K562 (cell line): ENCODE data around the gene ORM1. TPM values are rescaled to one million over a fixed set of nuclear protein-coding genes. Genes with fewer than 3 reads are reported as not detected.

Source experiments
- ATAC-seq: fragments of 200-7000 bp; cut with Tn5 transposase; 3 replicates; pipeline ENCODE4 v1.9.1; 2020; ENCODE audit warnings: moderate library complexity
- BruUV-seq: library from RNA; stranded (reverse); fragments of 400-500 nt; replicated peaks from 2 replicates; lab custom pipeline; 2021; lab: Mats Ljungman, UMichigan
- CTCF ChIA-PET: fragments of 300-600 bp; formaldehyde crosslinking; extraction: SDS; loops from one replicate; lab custom pipeline; 2021; ENCODE audit warnings: low intra/inter-chr PET ratio; lab: Yijun Ruan, JAX
- POLR2A ChIA-PET: fragments of 300-600, 350-650 bp; sonication (Branson Sonifier 250); formaldehyde crosslinking; extraction: SDS; loops from one replicate; lab custom pipeline; 2021; ENCODE audit warnings: antibody characterized with exemption, inconsistent platforms; lab: Yijun Ruan, JAX
- DNase-seq, 4 experiments: peaks; one replicate each; pipeline versions ENCODE4 v3.0.0 to v3.0.0-alpha.2; 2011 to 2018; ENCODE audit warnings: low spot score in 3 of 4, mixed read lengths in 3 of 4; ENCODE audit errors: extremely low read depth in 1 of 4
- FAIRE-seq: peaks from 2 replicates; lab custom pipeline; 2011; peaks lifted over from hg19 to GRCh38; lab: Jason Lieb, UNC
- H2AFZ ChIP-seq: 2 replicates; pipeline ENCODE4 v1.6.0; 2011; ENCODE audit warnings: low read depth, low read length, control low read depth, inconsistent platforms
- H3K27ac ChIP-seq: fragments of 200-600 bp; 3 replicates; pipeline ENCODE4 v1.8.0; 2011; ENCODE audit warnings: low read depth, mild to moderate bottlenecking, control low read depth, inconsistent platforms, low read length, moderate library complexity, mixed read lengths; ENCODE audit errors: extremely low read depth
- H3K27me3 ChIP-seq, 2 experiments: fragments of 300-600 bp in 1 of 2; 2 replicates in 1 of 2; 3 replicates in 1 of 2; pipeline versions ENCODE4 v1.6.0 to v1.8.0; 2011; ENCODE audit warnings: inconsistent platforms in 2 of 2, low read length in 2 of 2, mild to moderate bottlenecking in 1 of 2, mixed read lengths in 1 of 2, moderate library complexity in 1 of 2; ENCODE audit not compliant: control insufficient read depth in 2 of 2, insufficient read depth in 2 of 2
- H3K36me3 ChIP-seq: fragments of 300-600 bp; 3 replicates; pipeline ENCODE4 v1.8.0; 2011; ENCODE audit warnings: mild to moderate bottlenecking, low read length, inconsistent platforms; ENCODE audit not compliant: control insufficient read depth, insufficient read depth
- H3K4me1 ChIP-seq, 2 experiments: fragments of 200-600 bp in 1 of 2; replicated peaks in 1 of 2; 2 replicates in 1 of 2; 3 replicates in 1 of 2; pipeline versions ENCODE4 v1.5.1 to v1.8.0; 2011; ENCODE audit warnings: inconsistent platforms in 2 of 2, low read length in 2 of 2, mild to moderate bottlenecking in 1 of 2, mixed read lengths in 1 of 2, moderate library complexity in 1 of 2; ENCODE audit not compliant: control insufficient read depth in 2 of 2, insufficient read depth in 2 of 2
- H3K4me2 ChIP-seq: 2 replicates; pipeline ENCODE4 v1.6.1; 2011; ENCODE audit warnings: low read length, control low read depth, inconsistent platforms, mixed read lengths; ENCODE audit not compliant: insufficient read depth
- H3K4me3 ChIP-seq: fragments of 200-600 bp; sonication (generic), shearing (Covaris generic); 2 replicates; pipeline ENCODE4 v1.5.1; 2016; ENCODE audit warnings: control low read depth, inconsistent platforms
- H3K79me2 ChIP-seq: fragments of 200-600 bp; 3 replicates; pipeline ENCODE4 v1.8.0; 2011; ENCODE audit warnings: low read length, inconsistent platforms; ENCODE audit not compliant: control insufficient read depth, insufficient read depth
- H3K9ac ChIP-seq, 2 experiments: 2 replicates each; pipeline versions ENCODE4 v1.6.0 to v1.6.1; 2011; ENCODE audit warnings: low read depth in 2 of 2, low read length in 2 of 2, control low read depth in 1 of 2, inconsistent platforms in 1 of 2, mild to moderate bottlenecking in 1 of 2, mixed read lengths in 1 of 2; ENCODE audit not compliant: insufficient read depth in 1 of 2
- H3K9me1 ChIP-seq: one replicate; pipeline ENCODE4 v1.6.0; 2011; ENCODE audit warnings: inconsistent platforms, mild to moderate bottlenecking, low read length, moderate library complexity; ENCODE audit not compliant: control insufficient read depth, insufficient read depth
- H3K9me3 ChIP-seq: replicated peaks from 2 replicates; pipeline ENCODE4 v1.5.1; 2011; ENCODE audit warnings: low read depth, low read length, inconsistent platforms; ENCODE audit not compliant: control insufficient read depth, insufficient read depth
- H4K20me1 ChIP-seq: replicated peaks from 2 replicates; pipeline ENCODE4 v1.6.1; 2011; ENCODE audit warnings: low read length, inconsistent platforms, mixed read lengths; ENCODE audit not compliant: control insufficient read depth, insufficient read depth
- CHD2 ChIP-seq: IDR thresholded peaks from 2 replicates; pipeline ENCODE4 v1.6.1; 2011; ENCODE audit warnings: low read depth, low read length
- FOXJ3 ChIP-seq: sonication (generic); formaldehyde crosslinking; IDR thresholded peaks from 2 replicates; pipeline ENCODE4 v1.4.0; 2020; ENCODE audit warnings: mild to moderate bottlenecking, missing genetic modification reagents
- HDAC2 ChIP-seq: fragments of 450-650 bp; IDR thresholded peaks from 2 replicates; pipeline ENCODE4 v1.6.1; 2016; ENCODE audit warnings: mild to moderate bottlenecking
- ILF3 ChIP-seq: fragments of 450-650 bp; IDR thresholded peaks from 2 replicates; pipeline ENCODE4 v1.6.1; 2018; ENCODE audit warnings: antibody characterized with exemption, mild to moderate bottlenecking, moderate library complexity, borderline replicate concordance
- MAFG ChIP-seq: fragments of 450-650 bp; conservative IDR thresholded peaks from 2 replicates; pipeline ENCODE4 v1.6.1; 2016; ENCODE audit warnings: missing genetic modification characterization, missing compliant biosample characterization
- MXI1 ChIP-seq: IDR thresholded peaks from 2 replicates; pipeline ENCODE4 v1.6.1; 2011; ENCODE audit warnings: low read depth, mild to moderate bottlenecking, improper control_type of control experiment, low read length
- NCOR1 ChIP-seq: fragments of 450-650 bp; IDR thresholded peaks from 2 replicates; pipeline ENCODE4 v1.6.1; 2016; ENCODE audit warnings: mild to moderate bottlenecking, moderate library complexity
- NR1H2 ChIP-seq: sonication (generic); formaldehyde crosslinking; IDR thresholded peaks from 2 replicates; pipeline ENCODE4 v1.4.0; 2020; ENCODE audit warnings: mild to moderate bottlenecking, missing genetic modification reagents
- PRPF4 ChIP-seq: fragments of 200-400 bp; formaldehyde crosslinking; IDR thresholded peaks from one replicate; pipeline ENCODE4 v1.6.1; 2017; ENCODE audit warnings: low read length, low read depth, mild to moderate bottlenecking; ENCODE audit not compliant: insufficient read depth, poor library complexity, severe bottlenecking
- SNRNP70 ChIP-seq: fragments of 200-400 bp; formaldehyde crosslinking; optimal IDR thresholded peaks from 2 replicates; pipeline ENCODE3; 2017; ENCODE audit warnings: low read depth, low read length
- YY1 ChIP-seq, 3 experiments: IDR thresholded peaks; 2 replicates each; pipeline ENCODE4 v1.6.1; 2011; ENCODE audit warnings: low read length in 2 of 3, mild to moderate bottlenecking in 2 of 3, moderate library complexity in 2 of 3, borderline replicate concordance in 1 of 3, control low read depth in 1 of 3, low read depth in 1 of 3; ENCODE audit not compliant: insufficient read depth in 3 of 3, insufficient replicate concordance in 2 of 3, control insufficient read depth in 1 of 3, insufficient read length in 1 of 3; ENCODE audit errors: extremely low read depth in 1 of 3
- ZNF12 ChIP-seq: sonication (generic); formaldehyde crosslinking; IDR thresholded peaks from 2 replicates; pipeline ENCODE4 v1.4.0; 2020; ENCODE audit warnings: mild to moderate bottlenecking, missing genetic modification reagents
- ZNF699 ChIP-seq: fragments of 250-450 bp; sonication (Bioruptor Pico); IDR thresholded peaks from 2 replicates; pipeline ENCODE4 v1.8.0; 2021; ENCODE audit warnings: mild to moderate bottlenecking, moderate library complexity; ENCODE audit not compliant: insufficient replicate concordance
- WGBS: fragments of 100-300 bp; shearing (Covaris generic); methylation state at CpG from one replicate; pipeline ENCODE4 v1.1.6; 2016; ENCODE audit warnings: low coverage, mixed read lengths; ENCODE audit not compliant: insufficient coverage; ENCODE audit errors: missing lambda C conversion rate; 5-methylcytosine and 5-hydroxymethylcytosine counted together
- in situ Hi-C: fragments of 300-500 bp; cut with MboI; formaldehyde crosslinking; loops from 4 replicates; pipeline ENCODE4 v1.15.0; 2018; ENCODE audit warnings: inconsistent platforms, mixed read lengths
- intact Hi-C: fragments of 100-400 bp; cut with micrococcal nuclease; formaldehyde crosslinking; loops from 2 replicates; pipeline ENCODE4 v1.14.2; 2022
- polyA plus RNA-seq, 8 experiments: library from polyadenylated mRNA; depleted of rRNA in 4 of 8; stranded (reverse) in 5 of 8; unstranded in 3 of 8; fragments of >200 nt; fragmentation: Nextera tagmentation in 2 of 8; fragmentation: Illumina TruSeq in 1 of 8; extraction: Ambion mirVana in 2 of 8; extraction: Trizol in 1 of 8; gene quantifications; 2 replicates each; pipeline versions ENCODE4 v1.2.1 to v1.2.3, GENCODE V29; 2011 to 2014; ENCODE audit warnings: inconsistent platforms in 1 of 8, missing spikeins in 1 of 8
- total RNA-seq, 7 experiments: library from RNA; depleted of rRNA in 6 of 7; stranded (reverse); fragments of >200 nt in 6 of 7; fragmentation: Illumina TruSeq in 2 of 7; extraction: Trizol in 2 of 7; gene quantifications; 2 replicates each; pipeline versions ENCODE4 v1.2.1 to v1.2.3, GENCODE V29; 2011 to 2021; ENCODE audit warnings: low replicate concordance in 1 of 7
- TF ChIP-seq, protein P1 (sequence below): sonication (generic); formaldehyde crosslinking; IDR thresholded peaks from 2 replicates; pipeline ENCODE4 v1.8.1; 2023; ENCODE audit warnings: mild to moderate bottlenecking, missing genetic modification reagents
- TF ChIP-seq, protein P2 (sequence below): fragments of 250-450 bp; sonication (Bioruptor Pico); IDR thresholded peaks from 2 replicates; pipeline ENCODE4 v1.4.0; 2020; ENCODE audit warnings: mild to moderate bottlenecking, moderate library complexity, borderline replicate concordance

The ORM1 gene
- total and polyA plus RNA-seq, 9 of the 15 experiments (the other 6 are each of a cell fraction or from before 2014, with no cell fraction given) = 2.9 TPM; not detected in 8

DNA sequence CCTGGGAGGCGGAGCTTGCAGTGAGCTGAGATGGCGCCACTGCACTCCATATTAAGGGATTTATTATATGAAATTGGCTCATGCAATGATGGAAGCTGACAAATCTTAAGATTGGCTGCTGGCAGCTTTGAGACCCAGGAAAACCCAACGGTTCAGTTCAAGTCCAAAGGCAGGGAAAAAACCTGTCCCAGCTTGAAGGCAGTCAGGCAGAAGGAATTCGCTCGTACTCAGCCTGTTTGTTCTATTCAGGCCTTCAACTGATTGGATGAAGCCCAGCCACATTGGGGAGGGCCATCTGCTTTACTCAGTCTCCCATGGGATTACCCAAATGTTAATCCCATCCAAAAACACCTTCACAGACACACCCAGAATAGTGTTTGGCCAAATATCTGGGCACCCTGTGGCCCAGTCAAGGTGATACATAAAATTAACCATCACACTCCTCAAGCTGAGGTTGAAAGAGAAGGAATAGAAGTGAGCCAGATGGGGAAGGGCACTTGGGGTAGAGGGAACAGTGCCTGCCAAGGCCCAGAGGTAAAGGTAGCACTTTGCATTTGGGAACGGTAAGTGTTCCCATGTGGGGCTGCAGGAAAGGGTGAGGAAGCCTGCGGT, 8.5 kb upstream of the ORM1 start:
- no peak overlapping the region for H3K27ac ChIP-seq
- TF ChIP-seq CHD2 = no peak
- TF ChIP-seq YY1 (IDR thresholded peaks at IDR 0.05; ENCODE audit: borderline replicate concordance in 1 of 3, control insufficient read depth in 1 of 3, extremely low read depth in 1 of 3, insufficient read depth in 3 of 3, insufficient read length in 1 of 3, insufficient replicate concordance in 2 of 3, low read depth in 1 of 3, low read length in 2 of 3) = no peak
- TF ChIP-seq ILF3 = no peak
- TF ChIP-seq, protein P1, sequence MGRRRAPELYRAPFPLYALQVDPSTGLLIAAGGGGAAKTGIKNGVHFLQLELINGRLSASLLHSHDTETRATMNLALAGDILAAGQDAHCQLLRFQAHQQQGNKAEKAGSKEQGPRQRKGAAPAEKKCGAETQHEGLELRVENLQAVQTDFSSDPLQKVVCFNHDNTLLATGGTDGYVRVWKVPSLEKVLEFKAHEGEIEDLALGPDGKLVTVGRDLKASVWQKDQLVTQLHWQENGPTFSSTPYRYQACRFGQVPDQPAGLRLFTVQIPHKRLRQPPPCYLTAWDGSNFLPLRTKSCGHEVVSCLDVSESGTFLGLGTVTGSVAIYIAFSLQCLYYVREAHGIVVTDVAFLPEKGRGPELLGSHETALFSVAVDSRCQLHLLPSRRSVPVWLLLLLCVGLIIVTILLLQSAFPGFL (CRISPR knock-in tag) = no peak
- TF ChIP-seq ZNF699 (CRISPR knock-in tag) = no peak
- TF ChIP-seq ZNF12 (CRISPR knock-in tag) = no peak
- TF ChIP-seq SNRNP70 = no peak
- TF ChIP-seq, protein P2, sequence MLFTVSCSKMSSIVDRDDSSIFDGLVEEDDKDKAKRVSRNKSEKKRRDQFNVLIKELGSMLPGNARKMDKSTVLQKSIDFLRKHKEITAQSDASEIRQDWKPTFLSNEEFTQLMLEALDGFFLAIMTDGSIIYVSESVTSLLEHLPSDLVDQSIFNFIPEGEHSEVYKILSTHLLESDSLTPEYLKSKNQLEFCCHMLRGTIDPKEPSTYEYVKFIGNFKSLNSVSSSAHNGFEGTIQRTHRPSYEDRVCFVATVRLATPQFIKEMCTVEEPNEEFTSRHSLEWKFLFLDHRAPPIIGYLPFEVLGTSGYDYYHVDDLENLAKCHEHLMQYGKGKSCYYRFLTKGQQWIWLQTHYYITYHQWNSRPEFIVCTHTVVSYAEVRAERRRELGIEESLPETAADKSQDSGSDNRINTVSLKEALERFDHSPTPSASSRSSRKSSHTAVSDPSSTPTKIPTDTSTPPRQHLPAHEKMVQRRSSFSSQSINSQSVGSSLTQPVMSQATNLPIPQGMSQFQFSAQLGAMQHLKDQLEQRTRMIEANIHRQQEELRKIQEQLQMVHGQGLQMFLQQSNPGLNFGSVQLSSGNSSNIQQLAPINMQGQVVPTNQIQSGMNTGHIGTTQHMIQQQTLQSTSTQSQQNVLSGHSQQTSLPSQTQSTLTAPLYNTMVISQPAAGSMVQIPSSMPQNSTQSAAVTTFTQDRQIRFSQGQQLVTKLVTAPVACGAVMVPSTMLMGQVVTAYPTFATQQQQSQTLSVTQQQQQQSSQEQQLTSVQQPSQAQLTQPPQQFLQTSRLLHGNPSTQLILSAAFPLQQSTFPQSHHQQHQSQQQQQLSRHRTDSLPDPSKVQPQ = no peak
- no peak for TF ChIP-seq FOXJ3 (CRISPR knock-in tag)
- no peak for TF ChIP-seq MAFG (tag)
- no peak for TF ChIP-seq NR1H2 (CRISPR knock-in tag)
- no peak for TF ChIP-seq HDAC2
- TF ChIP-seq PRPF4 = no peak
- no peak for TF ChIP-seq NCOR1
- no peak for TF ChIP-seq MXI1
- H3K4me3 ChIP-seq = no peak overlapping the region
- no peaks in the 10 kb centered on the region for H3K9me3 ChIP-seq
- FAIRE-seq (no peak), DNase-seq (no peak), ATAC-seq (no peak)
- no peak overlapping the region for H3K9ac ChIP-seq
- CTCF ChIA-PET = no interaction called here
- in situ Hi-C loops = no loop called here
- H4K20me1 ChIP-seq = no peaks in the 10 kb centered on the region
- POLR2A ChIA-PET = interaction anchor here (0.6 to 1.0 kb wide), 2 partner anchors 23 to 277 kb away, joined by 3 to 4 read pairs; no protein-coding TSS in a partner anchor
- no peaks in the 10 kb centered on the region for H3K79me2 ChIP-seq
- no peaks in the 10 kb centered on the region for H3K9me1 ChIP-seq
- no peaks in the 10 kb centered on the region for H3K36me3 ChIP-seq
- H2AFZ ChIP-seq = no peak overlapping the region
- 12% methylated on average over 7 of the region's 7 CpGs for WGBS
- no TSS peak for BruUV-seq
- H3K4me2 ChIP-seq = no peak overlapping the region
- intact Hi-C loops = no loop called here
- H3K27me3 ChIP-seq = peaks cover 16 to 28% of the 10 kb centered on the region in 2 experiments
- H3K4me1 ChIP-seq = no peaks in the 10 kb centered on the region; a peak in 1 of 5 replicates
